Left lung (tissue), 10 donors: ENCODE results near the gene P2RY8. TPM values are rescaled to one million over a fixed set of nuclear protein-coding genes. Genes with fewer than 3 reads are reported as not detected.

Source experiments
- ATAC-seq: fragments of 200-7000 bp; cut with Tn5 transposase; one replicate; pipeline ENCODE4 v1.9.1; 2020; ENCODE audit warnings: moderate library complexity
- DNase-seq, 4 donors: peaks; one replicate each; pipeline ENCODE4 v3.0.0-alpha.2; 2013 to 2020
- H3K27ac ChIP-seq, 2 donors: fragments of 200-600 bp; sonication (generic) in 1 of 2; one replicate each; pipeline versions ENCODE4 v1.5.0 to v1.8.0; 2020 to 2021
- H3K27me3 ChIP-seq, 2 donors: fragments of 200-600 bp; sonication (generic) in 1 of 2; one replicate each; pipeline versions ENCODE4 v1.5.0 to v1.8.0; 2020 to 2021
- H3K36me3 ChIP-seq, 2 donors: fragments of 200-600 bp; sonication (generic) in 1 of 2; one replicate each; pipeline versions ENCODE4 v1.5.0 to v1.8.0; 2020 to 2021
- H3K4me1 ChIP-seq, 2 donors: fragments of 200-600 bp; one replicate each; pipeline ENCODE4 v1.8.0; 2021
- H3K4me3 ChIP-seq, 2 donors: fragments of 200-600 bp; sonication (generic) in 1 of 2; one replicate each; pipeline versions ENCODE4 v1.5.0 to v1.8.0; 2020 to 2021; ENCODE audit warnings: mild to moderate bottlenecking in 1 of 2
- H3K9me3 ChIP-seq, 2 donors: fragments of 200-600 bp; sonication (generic) in 1 of 2; one replicate each; pipeline versions ENCODE4 v1.5.0 to v1.8.0; 2020 to 2021
- CTCF ChIP-seq, 2 donors: fragments of 200-600 bp; sonication (generic) in 1 of 2; IDR thresholded peaks; one replicate each; pipeline versions ENCODE4 v1.5.0 to v1.8.0; 2021; ENCODE audit warnings: antibody characterized with exemption in 2 of 2
- intact Hi-C, 2 donors: fragments of 100-400 bp; cut with DNase I; formaldehyde crosslinking; loops; one replicate each; pipeline versions ENCODE4 v1.11.2 to v1.14.2; 2022
- polyA plus RNA-seq, 6 donors: library from polyadenylated mRNA; unstranded; fragments of 120-200 nt; gene quantifications; one replicate each; pipeline ENCODE4 v1.2.1, GENCODE V29; 2013; ENCODE audit not compliant: insufficient read length in 6 of 6
- total RNA-seq, 2 donors: library from RNA; stranded (reverse); fragmentation: NEBNext Ultra II Directional; extraction: Animal tissue kit (Norgen Biotek cat#: 25700); gene quantifications; one replicate each; pipeline ENCODE4 v1.2.1, GENCODE V29; 2021
- donor health status: DM: no; HTN: yes; CAD: no.
- donor health status: DM: no; HTN: no; CAD: no.

Gene P2RY8
- total and polyA plus RNA-seq, 8 donors = 0.55 to 6.9 (median 0.69) TPM

GRCh38 chrX:1487401-1487800 is 49.6 kb downstream of the P2RY8 start:
- DNase-seq (peak in 1 of 4 donors; percentile 16), ATAC-seq (no peak)
- Histone ChIP-seq H3K27ac (peak overlapping the region in 1 of 2 donors; percentile 76), H3K4me3 (no peak overlapping the region), H3K27me3 (no peaks in the 10 kb centered on the region), H3K9me3 (no peaks in the 10 kb centered on the region), H3K36me3 (no peaks in the 10 kb centered on the region), H3K4me1 (peaks cover 0 to 25% of the 10 kb centered on the region in 2 donors)
- intact Hi-C loops = no loop called here
- TF ChIP-seq CTCF (IDR thresholded peaks at IDR 0.05) = no peak

GRCh38 chrX:1486749-1487361 is 50.1 kb downstream of the P2RY8 start:
- no peaks in the 10 kb centered on the region for H3K27me3 ChIP-seq
- peaks cover 0 to 28% of the 10 kb centered on the region in 2 donors for H3K4me1 ChIP-seq
- intact Hi-C loops = no loop called here
- H3K9me3 ChIP-seq = no peaks in the 10 kb centered on the region
- peak in 3 of 4 donors; percentile 16 to 68 (median 34) for DNase-seq
- peak; percentile 49 for ATAC-seq
- no peak overlapping the region for H3K4me3 ChIP-seq
- no peaks in the 10 kb centered on the region for H3K36me3 ChIP-seq
- TF ChIP-seq CTCF (IDR thresholded peaks at IDR 0.05) = no peak
- H3K27ac ChIP-seq = peak overlapping the region in 1 of 2 donors; percentile 76

- intact Hi-C loops = no loop called here
- peak overlapping the region in 1 of 2 donors; percentile 76 for H3K27ac ChIP-seq
These were observed 50.8 kb downstream of the P2RY8 start for GRCh38 chrX:1486177-1486576.

GRCh38 chrX:1485033-1485432 is 52.0 kb downstream of the P2RY8 start:
- no peak for TF ChIP-seq CTCF (IDR thresholded peaks at IDR 0.05)
- H3K27ac ChIP-seq = peak overlapping the region in 1 of 2 donors; percentile 1
- peaks cover 0 to 39% of the 10 kb centered on the region in 2 donors for H3K4me1 ChIP-seq
- intact Hi-C loops = no loop called here
- H3K36me3 ChIP-seq = no peaks in the 10 kb centered on the region
- no peaks in the 10 kb centered on the region for H3K27me3 ChIP-seq
- no peaks in the 10 kb centered on the region for H3K9me3 ChIP-seq
- no peak for DNase-seq
- H3K4me3 ChIP-seq = no peak overlapping the region
- no peak for ATAC-seq

More at GRCh38 chrX:1486177-1486576, 50.8 kb downstream of the P2RY8 start:
- no peak for DNase-seq
- ATAC-seq = no peak
- H3K27me3 ChIP-seq = no peaks in the 10 kb centered on the region
- no peak for TF ChIP-seq CTCF (IDR thresholded peaks at IDR 0.05)
- H3K4me3 ChIP-seq = no peak overlapping the region
- H3K36me3 ChIP-seq = no peaks in the 10 kb centered on the region
- H3K9me3 ChIP-seq = no peaks in the 10 kb centered on the region
- H3K4me1 ChIP-seq = peaks cover 0 to 35% of the 10 kb centered on the region in 2 donors

GRCh38 chrX:1484638-1485019 is 52.4 kb downstream of the P2RY8 start:
- H3K9me3 ChIP-seq = peaks cover 0 to 2% of the 10 kb centered on the region in 2 donors
- H3K4me3 ChIP-seq = no peak overlapping the region
- H3K27ac ChIP-seq = peak overlapping the region in 1 of 2 donors; percentile 1
- H3K36me3 ChIP-seq = no peaks in the 10 kb centered on the region
- ATAC-seq = no peak
- no peaks in the 10 kb centered on the region for H3K27me3 ChIP-seq
- no peak for DNase-seq
- H3K4me1 ChIP-seq = peaks cover 0 to 39% of the 10 kb centered on the region in 2 donors
- no peak for TF ChIP-seq CTCF (IDR thresholded peaks at IDR 0.05)
- intact Hi-C loops = no loop called here
